ENCODE data around the gene MT1B.
"Not testable (repeated sequence)": the region's sequence is repeated elsewhere in the genome, so short reads cannot be mapped to it uniquely, and the experiment has no call there.

The MT1B gene

DNA sequence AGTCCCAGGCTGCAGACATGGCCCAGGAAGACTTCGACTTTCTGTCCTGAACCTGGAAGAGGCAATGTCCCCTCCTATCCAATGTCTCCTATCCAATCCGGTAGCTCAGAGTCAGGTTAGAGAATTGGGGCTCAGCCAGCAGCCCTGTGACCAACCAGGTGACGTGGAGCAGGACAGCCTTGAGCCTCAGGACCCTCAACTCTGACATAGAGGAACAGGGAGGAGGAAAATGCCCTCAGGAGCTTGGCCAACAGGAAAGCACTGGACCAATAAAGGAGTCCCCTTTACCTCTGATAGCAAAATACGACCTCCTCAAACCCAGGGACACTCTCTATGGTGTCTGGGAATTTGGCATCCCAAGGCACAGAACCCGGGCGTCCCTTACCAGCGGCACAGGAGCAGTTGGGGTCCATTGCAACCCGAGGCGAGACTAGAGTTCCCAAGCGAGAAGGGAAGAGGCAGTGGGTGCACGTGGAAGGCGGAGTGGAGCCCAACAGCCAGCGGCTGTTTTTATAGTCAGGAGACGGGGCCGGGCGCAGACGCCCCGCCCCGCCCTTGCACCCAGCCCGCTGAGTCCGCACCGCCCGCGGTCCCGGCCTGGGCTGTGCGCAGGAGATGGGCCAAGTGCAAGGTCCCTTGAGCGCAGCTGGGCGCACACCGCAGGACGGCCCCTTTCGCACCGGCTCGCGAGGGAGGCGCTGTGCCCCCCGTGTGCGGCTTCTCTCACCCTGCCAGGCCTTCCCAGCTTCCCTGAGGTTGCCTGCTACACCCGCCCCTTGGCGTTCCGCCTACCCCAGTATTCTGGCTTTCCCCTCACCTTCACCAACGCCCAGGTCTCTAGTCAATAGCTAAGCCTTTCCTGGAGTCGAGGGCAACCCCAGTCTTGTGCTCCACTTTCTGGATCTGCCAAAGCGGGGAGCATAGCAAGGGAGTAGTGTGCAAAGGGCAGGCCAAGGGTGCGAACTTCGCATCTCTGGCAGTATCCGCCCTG is 16.2 kb downstream of the MT1B start, which contains the start of gene MT1G:
Gene MT1G, minus strand, starts transcription at position 485 of the 991 bp plus-strand sequence. Its CDS starts 72 bp downstream, at position 413.
- no peak for DNase-seq (ENCODE audit: low spot score)

DNA sequence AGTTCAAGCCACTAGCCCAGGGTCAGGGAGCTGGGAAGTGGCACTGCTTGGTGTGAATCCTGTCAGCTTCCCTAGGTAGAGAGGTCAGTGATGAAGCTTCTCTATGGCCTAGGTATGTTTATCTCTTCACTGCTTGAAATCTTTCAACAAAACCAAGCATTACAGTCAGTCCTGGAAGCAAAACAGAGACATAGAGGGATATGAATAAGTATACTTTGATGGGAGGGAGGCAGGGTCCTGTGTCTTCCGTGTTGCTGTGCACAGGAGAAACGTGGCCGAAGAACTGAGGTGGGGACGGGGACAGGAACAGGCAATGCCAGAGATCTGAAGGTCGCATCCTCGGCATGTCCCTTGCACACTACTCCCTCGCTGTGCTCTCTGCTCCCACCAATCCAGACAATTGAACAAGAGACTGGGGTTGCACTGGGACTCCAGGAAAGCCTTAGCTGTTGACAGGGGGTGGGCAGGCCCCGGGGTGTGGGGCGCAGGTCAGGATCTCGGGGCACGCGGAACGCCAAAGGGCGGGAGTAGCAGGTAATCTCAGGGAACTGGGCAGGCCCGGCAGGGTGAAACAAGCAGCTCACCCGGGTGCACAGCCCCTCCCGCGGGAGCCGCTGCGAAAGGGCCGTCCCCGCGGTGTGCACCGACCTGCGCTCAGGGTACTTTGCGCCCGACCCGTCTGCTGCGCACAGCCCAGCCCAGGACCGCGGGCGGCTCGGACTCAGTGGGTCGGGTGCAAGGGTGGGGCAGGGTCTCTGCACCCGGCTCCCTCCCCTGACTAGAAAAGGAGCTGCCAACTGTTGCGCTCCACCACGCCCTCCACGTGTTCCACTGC is 17.5 kb downstream of the MT1B start, which contains the start of gene MT1H:
Gene MT1H, plus strand, starts transcription at position 810 of the 835 bp plus-strand sequence. CDS start 71 bp downstream, outside the sequence.
- no peak for DNase-seq (ENCODE audit: low spot score)

DNA sequence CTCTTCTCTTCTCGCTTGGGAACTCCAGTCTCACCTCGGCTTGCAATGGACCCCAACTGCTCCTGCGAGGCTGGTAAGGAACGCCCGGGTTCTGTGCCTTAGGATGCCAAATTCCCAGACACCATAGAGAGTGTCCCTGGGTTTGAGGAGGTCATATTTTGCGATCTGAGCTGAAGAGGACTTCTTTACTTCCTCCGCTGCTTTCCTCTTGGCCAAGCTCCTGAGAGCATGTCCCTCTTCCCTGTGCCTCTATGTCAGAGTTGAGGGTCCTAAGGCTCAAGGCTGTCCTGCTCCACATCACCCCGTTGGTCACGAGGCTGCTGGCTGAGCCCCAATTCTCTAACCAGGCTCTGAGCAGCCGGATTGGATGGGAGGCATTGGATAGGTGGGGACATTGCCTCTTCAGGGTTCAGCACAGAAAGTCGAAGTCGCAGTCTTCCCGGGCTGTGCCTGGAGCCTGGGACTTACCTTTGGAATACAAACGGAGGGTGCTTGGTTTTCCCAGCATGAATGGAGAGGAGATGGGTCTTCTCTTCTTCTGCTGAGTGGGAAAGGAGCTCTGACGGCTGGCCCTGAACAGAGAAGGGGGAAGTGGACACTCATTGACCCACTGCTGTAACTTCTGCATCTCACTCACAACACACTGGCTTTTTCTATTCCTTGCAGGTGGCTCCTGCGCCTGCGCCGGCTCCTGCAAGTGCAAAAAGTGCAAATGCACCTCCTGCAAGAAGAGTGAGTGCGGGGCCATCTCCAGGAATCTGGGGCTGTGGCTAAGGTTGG is 18.3 kb downstream of the MT1B start:
- no peak for DNase-seq (ENCODE audit: low spot score)

- DNase-seq (ENCODE audit: low spot score), result no peak
Observed at GRCh38 chr16:56670620-56670934, 18.9 kb downstream of the MT1B start.

- not testable (repeated sequence) for DNase-seq (ENCODE audit: low spot score)
Observed at GRCh38 chr16:56671691-56672090, 20.0 kb downstream of the MT1B start.

GRCh38 chr16:56672171-56672570 is 20.5 kb downstream of the MT1B start:
- DNase-seq (ENCODE audit: low spot score), result not testable (repeated sequence)

GRCh38 chr16:56672761-56673536 is 21.3 kb downstream of the MT1B start:
- no peak for DNase-seq (ENCODE audit: low spot score)

GRCh38 chr16:56673921-56674320 is 22.2 kb downstream of the MT1B start:
- DNase-seq (ENCODE audit: low spot score), result peak; percentile 60

DNA sequence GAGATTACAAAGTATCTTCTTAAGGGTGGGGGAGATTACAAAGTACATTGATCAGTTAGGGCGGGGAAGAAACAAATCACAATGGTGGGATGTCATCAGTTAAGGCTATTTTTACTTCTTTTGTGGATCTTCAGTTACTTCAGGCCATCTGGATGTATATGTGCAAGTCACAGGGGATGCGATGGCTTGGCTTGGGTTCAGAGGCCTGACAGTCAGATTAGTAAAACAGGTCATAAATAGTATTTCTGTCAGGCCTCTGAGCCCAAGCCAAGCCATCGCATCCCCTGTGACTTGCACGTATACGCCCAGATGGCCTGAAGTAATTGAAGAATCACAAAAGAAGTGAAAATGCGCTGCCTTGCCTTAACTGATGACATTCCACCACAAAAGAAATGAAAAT is 22.9 kb downstream of the MT1B start:
- not testable (repeated sequence) for DNase-seq (ENCODE audit: low spot score)

DNA sequence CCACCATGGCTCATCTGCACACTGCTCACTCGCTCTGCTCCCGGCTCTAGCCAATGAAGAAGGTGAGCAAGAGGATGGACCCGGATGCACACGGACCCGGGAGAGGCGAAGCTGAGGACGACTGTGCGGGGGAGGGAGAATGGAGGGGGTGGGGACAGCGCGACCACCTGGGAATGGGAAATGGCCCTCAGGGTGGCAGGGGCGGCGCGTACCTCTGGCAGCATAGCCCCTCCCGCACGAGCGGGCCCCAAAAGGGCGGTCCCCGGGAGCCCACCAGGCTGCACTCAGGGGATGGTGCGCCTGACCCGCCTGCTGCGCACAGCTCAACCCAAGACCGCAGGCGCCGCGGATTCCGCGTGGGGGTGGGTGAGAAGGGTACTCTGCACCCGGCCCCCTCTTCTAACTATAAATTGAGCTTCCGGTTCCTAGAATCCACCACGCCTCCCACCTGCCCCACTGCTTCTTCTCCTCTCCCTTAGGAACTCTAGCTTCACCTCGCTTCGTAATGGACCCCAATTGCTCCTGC is 24.1 kb downstream of the MT1B start:
- no peak for DNase-seq (ENCODE audit: low spot score)

GRCh38 chr16:56677474-56677873 is 25.8 kb downstream of the MT1B start:
- no peak for DNase-seq (ENCODE audit: low spot score)

DNA sequence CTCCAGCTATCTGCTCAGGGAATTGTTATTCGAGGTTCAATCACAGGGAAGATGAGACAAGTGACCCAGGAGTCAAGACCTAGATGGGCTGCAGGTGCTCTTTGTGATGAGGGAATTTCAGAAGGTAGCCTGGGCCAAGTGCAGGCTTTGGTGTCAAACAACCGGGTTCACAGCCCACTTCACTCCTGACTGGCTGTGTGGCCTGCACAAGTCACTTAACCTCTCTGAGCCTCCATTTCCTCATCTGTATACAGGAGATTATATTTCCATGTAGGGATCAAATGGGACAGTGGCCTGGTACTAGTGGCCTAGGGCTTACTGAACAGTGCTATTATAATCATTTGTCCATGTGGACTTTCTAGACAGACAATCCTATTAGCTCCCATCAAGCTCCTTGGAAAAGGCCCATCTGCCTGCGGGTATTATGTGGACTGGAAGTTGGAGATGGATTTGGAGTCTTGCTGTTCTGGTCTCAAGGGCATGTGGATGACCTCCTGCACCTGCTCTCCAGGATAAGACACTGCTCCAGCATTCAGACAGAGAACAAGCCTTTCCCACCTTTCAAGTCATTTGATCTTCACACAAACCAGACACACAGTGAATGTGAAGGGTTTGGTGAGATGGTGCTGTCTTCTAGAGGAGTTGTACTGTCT is 27.5 kb downstream of the MT1B start:
- DNase-seq (ENCODE audit: low spot score), result no peak

DNA sequence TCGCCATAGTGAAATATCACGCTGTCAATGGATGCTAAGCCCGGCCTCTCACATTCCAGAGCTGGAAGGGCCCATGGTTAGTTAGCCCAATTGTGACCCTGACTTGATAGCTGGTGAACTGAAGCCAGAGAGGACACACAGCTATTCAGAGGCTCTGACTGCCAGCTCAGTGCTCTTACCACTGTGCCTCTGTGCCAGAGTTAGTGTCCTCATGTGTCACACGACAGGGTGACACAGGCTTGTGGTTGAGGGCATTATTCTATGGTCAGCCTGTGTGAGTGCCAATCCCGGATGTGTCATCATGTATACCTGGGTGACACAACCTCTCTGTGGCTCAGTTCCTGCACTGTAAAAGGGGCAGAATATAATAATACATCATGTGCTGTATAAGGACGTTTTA is 28.1 kb downstream of the MT1B start:
- no peak for DNase-seq (ENCODE audit: low spot score)

DNA sequence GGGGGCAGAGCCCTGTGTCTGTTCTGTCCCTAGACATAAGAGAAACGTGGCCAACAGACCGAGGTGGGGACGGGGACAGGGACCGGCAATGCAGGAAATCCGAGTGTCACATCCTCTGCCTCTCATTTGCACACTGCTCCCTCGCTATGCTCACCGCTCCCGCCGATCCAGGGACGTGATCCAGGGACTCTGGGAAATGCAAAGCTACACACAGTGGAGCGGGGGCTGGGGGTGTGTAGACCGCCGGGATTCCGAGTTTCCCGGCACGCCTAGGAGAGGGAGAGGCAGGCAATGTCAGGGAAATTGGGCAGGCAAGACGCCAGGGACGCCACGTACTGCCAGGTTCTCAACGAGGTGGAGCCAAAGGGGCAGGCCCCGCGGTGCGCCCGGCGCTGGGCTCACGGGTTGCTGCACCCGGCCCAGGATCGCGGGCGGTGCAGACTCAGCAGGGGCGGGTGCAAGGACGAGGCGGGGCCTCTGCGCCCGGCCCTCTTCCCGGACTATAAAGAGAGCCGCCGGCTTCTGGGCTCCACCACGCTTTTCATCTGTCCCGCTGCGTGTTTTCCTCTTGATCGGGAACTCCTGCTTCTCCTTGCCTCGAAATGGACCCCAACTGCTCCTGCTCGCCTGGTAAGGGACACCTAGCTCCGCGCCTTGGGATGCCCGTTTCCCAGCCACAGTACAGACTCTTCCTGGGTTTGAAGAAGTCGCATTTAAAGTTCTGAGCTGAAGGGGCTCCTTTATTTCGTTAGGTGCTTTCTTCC is 30.4 kb downstream of the MT1B start, which contains the start of gene MT1X:
Gene MT1X, plus strand, starts transcription at position 532 of the 764 bp plus-strand sequence. Its CDS starts 71 bp downstream, at position 603.
- peak; percentile 94 for DNase-seq (ENCODE audit: low spot score)

DNA sequence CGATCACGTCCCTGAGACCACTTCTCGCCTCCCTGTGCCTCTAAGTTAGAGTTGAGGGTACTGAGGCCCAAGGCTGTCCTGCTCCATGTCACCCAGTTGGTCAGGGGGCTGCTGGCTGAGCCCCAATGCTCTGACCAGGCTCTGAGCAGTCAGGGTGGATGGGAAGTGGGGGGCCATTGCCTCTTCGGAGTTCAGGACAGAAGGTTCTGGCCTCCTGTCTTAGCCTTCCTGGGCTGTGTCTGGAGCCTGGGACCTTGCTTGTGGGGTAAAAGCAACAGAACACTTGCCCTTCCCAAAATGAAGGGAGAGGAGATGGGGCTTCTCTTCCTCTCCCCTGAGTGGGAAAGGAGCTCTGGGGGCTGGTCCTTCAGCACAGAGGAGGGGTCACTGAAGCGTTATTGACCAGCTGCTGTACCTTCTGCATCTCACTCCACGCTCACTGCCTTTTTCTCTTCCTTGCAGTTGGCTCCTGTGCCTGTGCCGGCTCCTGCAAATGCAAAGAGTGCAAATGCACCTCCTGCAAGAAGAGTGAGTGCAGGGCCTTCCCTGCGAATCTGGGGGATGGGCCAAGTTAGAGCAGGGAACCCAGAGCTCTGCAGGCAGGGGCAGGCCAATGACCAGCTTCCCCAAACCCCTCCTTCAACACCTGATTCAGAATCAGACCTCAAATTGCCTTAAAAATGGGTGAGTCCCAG is 31.2 kb downstream of the MT1B start:
- DNase-seq (ENCODE audit: low spot score), result peak; percentile 59

- DNase-seq (ENCODE audit: low spot score), result peak; percentile 16
Observed at GRCh38 chr16:56683424-56684172, 31.9 kb downstream of the MT1B start.

DNA sequence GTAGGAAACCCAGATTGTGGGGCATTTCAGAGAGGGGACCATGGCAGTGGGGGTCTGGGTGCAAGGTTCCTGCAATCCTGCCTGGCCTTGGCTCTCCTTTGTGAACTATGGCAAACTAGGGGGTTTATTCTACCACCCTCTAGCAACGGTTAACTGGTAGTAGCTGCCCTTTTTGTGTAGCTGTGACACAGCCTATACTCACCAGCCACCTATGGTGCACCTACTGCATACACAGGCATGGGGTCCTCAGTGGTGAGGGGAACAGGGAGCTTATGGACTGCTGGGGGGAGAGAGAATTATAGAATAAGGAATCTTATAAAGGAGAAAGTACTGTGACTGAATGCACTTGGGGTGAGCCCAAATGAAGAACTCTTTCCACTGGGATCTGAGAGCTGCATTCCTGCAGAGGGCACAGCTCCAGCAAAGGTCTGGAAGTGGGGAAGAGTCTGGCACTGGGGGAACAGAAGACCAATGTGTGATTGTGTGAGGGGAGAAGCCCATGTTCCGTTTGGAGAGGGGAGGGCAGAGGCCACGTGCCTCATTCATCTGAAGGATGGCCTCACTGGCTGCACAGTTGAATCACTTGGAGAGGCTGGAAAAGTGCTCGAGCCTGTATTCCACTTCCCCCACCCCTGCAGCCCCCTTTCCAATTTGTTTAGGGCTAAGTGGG is 32.7 kb downstream of the MT1B start:
- DNase-seq (ENCODE audit: low spot score), result peak; percentile 14

Data from cerebellar cortex (tissue), 1 donor.